ENCODE results near the gene RASA3. TPM values are rescaled to one million over a fixed set of nuclear protein-coding genes. Genes with fewer than 3 reads are reported as not detected.

RASA3 gene
- total and polyA plus RNA-seq, 2 of the 8 experiments (the other 6 are each of a cell fraction or from before 2014, with no cell fraction given), result 7.5 to 21.9 TPM

DNA sequence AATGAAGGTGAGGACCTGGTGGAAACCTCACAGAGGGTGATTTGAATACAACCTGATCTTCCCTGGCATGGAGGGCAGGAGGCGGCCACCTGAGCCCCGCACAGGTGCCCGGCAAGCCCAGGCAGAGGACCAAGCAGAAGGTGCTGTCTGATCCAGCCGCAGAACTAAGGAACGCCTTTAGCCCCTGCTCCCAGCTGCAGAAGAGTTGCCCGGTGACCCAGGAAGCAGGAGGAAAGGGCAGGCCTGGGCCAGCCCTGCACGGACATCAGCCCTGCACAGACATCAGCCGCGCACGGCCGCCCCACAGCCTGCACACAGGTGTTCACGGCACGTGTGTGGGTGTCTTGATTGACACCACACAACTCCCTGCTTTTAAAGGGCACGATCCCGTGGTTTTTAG is 43.1 kb downstream of the RASA3 start (continued):
- TF ChIP-seq, protein P1, sequence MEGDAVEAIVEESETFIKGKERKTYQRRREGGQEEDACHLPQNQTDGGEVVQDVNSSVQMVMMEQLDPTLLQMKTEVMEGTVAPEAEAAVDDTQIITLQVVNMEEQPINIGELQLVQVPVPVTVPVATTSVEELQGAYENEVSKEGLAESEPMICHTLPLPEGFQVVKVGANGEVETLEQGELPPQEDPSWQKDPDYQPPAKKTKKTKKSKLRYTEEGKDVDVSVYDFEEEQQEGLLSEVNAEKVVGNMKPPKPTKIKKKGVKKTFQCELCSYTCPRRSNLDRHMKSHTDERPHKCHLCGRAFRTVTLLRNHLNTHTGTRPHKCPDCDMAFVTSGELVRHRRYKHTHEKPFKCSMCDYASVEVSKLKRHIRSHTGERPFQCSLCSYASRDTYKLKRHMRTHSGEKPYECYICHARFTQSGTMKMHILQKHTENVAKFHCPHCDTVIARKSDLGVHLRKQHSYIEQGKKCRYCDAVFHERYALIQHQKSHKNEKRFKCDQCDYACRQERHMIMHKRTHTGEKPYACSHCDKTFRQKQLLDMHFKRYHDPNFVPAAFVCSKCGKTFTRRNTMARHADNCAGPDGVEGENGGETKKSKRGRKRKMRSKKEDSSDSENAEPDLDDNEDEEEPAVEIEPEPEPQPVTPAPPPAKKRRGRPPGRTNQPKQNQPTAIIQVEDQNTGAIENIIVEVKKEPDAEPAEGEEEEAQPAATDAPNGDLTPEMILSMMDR (IDR thresholded peaks at IDR 0.05; ENCODE audit: control extremely low read depth in 1 of 3, insufficient read depth in 1 of 3, low read depth in 1 of 3, low read length in 3 of 3), result no peak
- no peak for TF ChIP-seq RFX5 (IDR thresholded peaks at IDR 0.05; ENCODE audit: borderline replicate concordance, low read depth, low read length)
- TF ChIP-seq PHF8 (conservative IDR thresholded peaks at IDR 0.05; ENCODE audit: low read depth, low read length), result no peak
- TF ChIP-seq CBX8 (IDR thresholded peaks at IDR 0.05; ENCODE audit: borderline replicate concordance, low read depth, low read length), result no peak
- no peak for TF ChIP-seq RBBP5 (IDR thresholded peaks at IDR 0.05; ENCODE audit: borderline replicate concordance, low read depth, low read length)
- TF ChIP-seq, protein P2, sequence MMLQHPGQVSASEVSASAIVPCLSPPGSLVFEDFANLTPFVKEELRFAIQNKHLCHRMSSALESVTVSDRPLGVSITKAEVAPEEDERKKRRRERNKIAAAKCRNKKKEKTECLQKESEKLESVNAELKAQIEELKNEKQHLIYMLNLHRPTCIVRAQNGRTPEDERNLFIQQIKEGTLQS (IDR thresholded peaks at IDR 0.05; ENCODE audit: insufficient read depth, low read depth, low read length), result no peak
- no peak for TF ChIP-seq YY1 (IDR thresholded peaks at IDR 0.05; ENCODE audit: low read depth, low read length)
- no peak for TF ChIP-seq NRF1 (IDR thresholded peaks at IDR 0.05; ENCODE audit: low read depth, low read length)
- TF ChIP-seq TAF7 (optimal IDR thresholded peaks at IDR 0.05; ENCODE audit: borderline replicate concordance, low read depth, low read length), result no peak
